GM21447 (cell line): ENCODE measurements around the gene ARHGAP1.

Source experiments
- ATAC-seq: cut with Tn5 transposase; IDR thresholded peaks from one replicate; pipeline ENCODE4 v1.9.1; 2021; ENCODE audit not compliant: unreplicated experiment

Gene ARHGAP1

GRCh38 chr11:46643531-46643930 is 56.9 kb downstream of the ARHGAP1 start:
- no peak for ATAC-seq

DNA sequence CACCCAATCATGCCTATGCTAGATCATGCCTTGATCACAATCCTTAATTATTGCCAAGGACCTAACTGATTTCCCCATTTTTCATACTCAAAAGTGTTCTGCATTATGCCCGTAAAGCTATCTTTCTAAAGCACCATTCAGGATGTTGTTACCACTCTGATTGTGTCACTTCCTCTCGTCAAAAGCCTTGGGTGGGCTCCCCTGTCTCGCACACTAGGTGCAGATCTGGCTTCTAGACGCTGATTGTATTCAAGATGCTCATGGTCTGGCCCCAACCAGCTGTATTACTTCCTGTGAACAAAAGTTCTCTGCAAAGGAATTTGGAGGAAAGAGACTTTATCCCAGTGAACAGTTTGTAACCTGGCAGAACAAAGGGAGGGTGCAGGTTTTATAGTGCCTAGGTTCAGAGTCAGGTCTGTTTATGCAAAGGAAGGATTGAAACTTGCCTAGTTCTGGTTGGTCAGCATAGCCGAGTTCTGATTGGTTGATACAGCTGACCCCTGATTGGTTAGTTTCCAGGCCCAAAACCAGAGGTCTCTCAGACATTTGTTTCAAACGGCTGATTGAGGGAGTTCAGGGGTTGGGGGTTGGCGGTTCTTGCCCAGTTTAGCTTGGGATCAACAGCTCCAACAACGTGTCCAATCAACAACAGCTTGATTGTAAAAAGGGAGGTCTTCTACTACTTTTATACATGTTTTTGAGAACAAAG is 57.6 kb downstream of the ARHGAP1 start:
- ATAC-seq, result no peak

GRCh38 chr11:46641639-46642038 is 58.8 kb downstream of the ARHGAP1 start:
- no peak for ATAC-seq

- ATAC-seq, result no peak
Measured at GRCh38 chr11:46640036-46640788, 60.2 kb downstream of the ARHGAP1 start.

GRCh38 chr11:46639197-46639839 is 61.1 kb downstream of the ARHGAP1 start:
- ATAC-seq, result no peak

GRCh38 chr11:46637546-46637945 is 62.9 kb downstream of the ARHGAP1 start:
- ATAC-seq, result no peak

DNA sequence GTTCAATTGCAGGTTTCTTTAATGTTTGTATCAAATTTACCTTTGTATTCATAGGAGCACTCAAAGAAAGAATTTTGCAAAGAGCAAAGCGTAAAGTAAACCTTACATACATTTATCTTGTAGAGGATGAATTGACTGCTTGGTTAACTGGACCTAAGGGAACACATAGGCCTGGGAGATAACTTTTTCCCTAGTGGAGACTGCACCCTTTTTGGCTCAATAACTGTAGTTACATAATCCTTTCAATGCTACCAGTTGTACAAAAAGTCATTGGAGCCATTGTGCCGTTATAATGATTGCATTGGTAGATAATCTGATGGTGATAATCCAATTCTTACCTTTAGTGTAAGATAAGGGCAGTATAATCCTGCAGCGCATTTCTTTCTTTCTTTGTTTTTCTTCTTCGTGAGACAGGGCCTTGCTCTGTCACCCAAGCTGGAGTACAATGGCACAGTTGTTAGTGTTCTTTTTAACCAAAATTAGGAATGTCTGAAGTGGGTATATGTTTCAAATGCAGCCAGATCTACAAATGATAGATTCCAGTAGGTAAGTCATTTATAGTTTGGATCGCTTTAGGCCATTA is 64.8 kb downstream of the ARHGAP1 start:
- ATAC-seq, result no peak

DNA sequence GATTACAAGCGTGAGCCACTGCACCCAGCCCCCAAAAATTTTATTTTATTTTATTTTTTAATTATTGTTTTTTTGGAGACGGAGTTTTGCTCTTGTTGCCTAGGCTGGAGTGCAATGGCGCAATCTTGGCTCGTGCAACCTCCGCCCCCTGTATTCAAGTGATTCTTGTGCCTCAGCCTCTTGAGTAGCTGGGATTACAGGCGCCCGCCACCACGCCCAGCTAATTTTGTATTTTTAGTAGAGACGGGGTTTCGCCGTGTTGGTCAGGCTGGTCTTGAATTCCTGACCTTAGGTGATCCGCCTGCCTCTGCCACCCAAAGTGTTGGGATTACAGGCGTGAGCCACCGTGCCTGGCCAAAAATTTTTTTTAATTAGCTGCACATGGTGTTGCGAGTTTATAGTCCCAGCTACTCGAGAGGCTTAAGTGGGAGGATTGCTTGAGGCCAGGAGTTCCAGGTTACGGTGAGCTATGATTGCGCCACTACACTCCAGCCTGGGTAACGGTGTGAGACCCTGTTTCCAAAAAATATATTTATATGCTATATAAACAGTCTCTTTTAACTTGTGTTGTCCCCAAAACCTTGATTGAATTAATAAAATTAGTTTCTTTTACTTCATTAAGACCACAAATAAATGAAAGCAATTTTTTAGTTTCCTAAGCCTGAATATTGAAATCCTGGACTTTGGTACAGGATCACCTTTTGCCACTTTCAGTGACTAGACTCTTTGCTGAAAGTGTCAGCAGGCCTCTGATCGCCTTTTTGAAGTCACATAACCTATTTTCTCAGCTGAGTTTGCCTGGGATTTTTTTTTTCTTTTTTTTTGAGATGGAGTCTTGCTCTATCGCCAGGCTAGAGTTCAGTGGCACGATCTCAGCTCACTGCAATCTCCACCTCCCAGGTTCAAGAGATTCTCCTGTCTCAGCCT is 66.9 kb downstream of the ARHGAP1 start:
- no peak for ATAC-seq

- no peak for ATAC-seq
Measured at GRCh38 chr11:46632502-46632901, 67.9 kb downstream of the ARHGAP1 start.

- ATAC-seq, result no peak
Measured at GRCh38 chr11:46631676-46632075, 68.7 kb downstream of the ARHGAP1 start.

DNA sequence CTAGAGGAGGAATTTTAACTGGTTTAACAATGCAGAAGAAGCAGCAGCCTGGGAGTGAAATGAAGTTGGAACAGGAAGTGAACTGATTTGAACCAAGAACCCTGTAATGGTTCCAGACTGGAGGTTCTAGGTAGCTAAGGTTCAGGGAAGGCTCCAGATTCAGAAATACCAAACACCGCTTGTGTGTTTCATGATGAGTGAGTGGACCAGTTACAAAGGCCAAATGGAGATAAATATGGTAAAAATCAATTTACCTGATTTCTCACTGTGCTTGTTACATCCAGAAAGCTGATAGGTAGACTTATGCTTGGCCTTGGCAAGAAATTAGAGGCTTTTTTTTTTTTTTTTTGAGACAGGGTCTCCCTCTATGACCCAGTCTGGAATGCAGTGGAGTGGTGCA is 70.2 kb downstream of the ARHGAP1 start:
- no peak for ATAC-seq

DNA sequence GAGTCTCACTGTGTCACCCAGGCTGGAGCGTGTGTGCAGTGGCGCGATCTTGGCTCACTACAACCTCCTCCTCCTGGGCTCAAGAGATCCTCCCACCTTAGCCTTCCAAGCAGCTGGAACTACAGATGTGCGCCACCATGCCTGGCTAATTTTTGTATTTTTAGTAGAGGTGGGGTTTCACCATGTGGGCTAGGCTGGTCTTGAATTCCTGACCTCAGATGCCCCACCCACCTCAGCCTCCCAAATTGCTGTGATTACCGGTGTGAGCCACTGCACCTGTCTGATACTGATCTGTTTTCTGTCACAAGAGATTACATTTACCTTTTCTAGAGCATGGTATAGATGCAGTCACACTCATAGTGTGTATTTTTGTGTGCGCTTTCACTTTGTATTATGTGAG is 71.5 kb downstream of the ARHGAP1 start:
- no peak for ATAC-seq
